BE2C (cell line): ENCODE measurements around the gene CTDP1.

Source experiments
- DNase-seq: peaks from one replicate; pipeline ENCODE4 v3.0.0-alpha.2; 2020
- H3K27me3 ChIP-seq: fragments of 250-450 bp; sonication (Bioruptor Pico); 2 replicates; pipeline ENCODE4 v1.5.1; 2020; ENCODE audit warnings: mild to moderate bottlenecking
- H3K36me3 ChIP-seq: fragments of 250-450 bp; sonication (Bioruptor Pico); 2 replicates; pipeline ENCODE4 v1.5.1; 2020; ENCODE audit warnings: mild to moderate bottlenecking
- H3K4me1 ChIP-seq: fragments of 250-450 bp; sonication (Bioruptor Pico); 2 replicates; pipeline ENCODE4 v1.5.1; 2020
- H3K4me3 ChIP-seq: 2 replicates; pipeline ENCODE4 v1.5.1; 2011; ENCODE audit warnings: low read depth, low read length
- H3K9me3 ChIP-seq: fragments of 250-450 bp; sonication (Bioruptor Pico); 2 replicates; pipeline ENCODE4 v1.5.1; 2020
- CTCF ChIP-seq: IDR thresholded peaks from 2 replicates; pipeline ENCODE4 v1.5.1; 2012; ENCODE audit warnings: mild to moderate bottlenecking, low read depth, low read length

CTDP1 gene

GRCh38 chr18:79699653-79700052, 20.1 kb downstream of the CTDP1 start:
- H3K27me3 ChIP-seq = no peaks in the 10 kb centered on the region
- no peaks in the 10 kb centered on the region for H3K36me3 ChIP-seq
- no peak for DNase-seq
- H3K4me1 ChIP-seq = no peaks in the 10 kb centered on the region
- no peak overlapping the region for H3K4me3 ChIP-seq
- no peaks in the 10 kb centered on the region for H3K9me3 ChIP-seq
- no peak for TF ChIP-seq CTCF

GRCh38 chr18:79702906-79703305, 23.3 kb downstream of the CTDP1 start:
- DNase-seq = no peak
- H3K36me3 ChIP-seq = no peaks in the 10 kb centered on the region

GRCh38 chr18:79704631-79705030, 25.0 kb downstream of the CTDP1 start:
- TF ChIP-seq CTCF = no peak

More at GRCh38 chr18:79702906-79703305, 23.3 kb downstream of the CTDP1 start:
- Histone ChIP-seq H3K4me1 (no peaks in the 10 kb centered on the region), H3K27me3 (no peaks in the 10 kb centered on the region), H3K4me3 (no peak overlapping the region), H3K9me3 (no peaks in the 10 kb centered on the region)
- no peak for TF ChIP-seq CTCF

GRCh38 chr18:79705272-79705671, 25.7 kb downstream of the CTDP1 start:
- H3K9me3 ChIP-seq = no peaks in the 10 kb centered on the region
- TF ChIP-seq CTCF = no peak
- H3K4me3 ChIP-seq = no peak overlapping the region
- no peak for DNase-seq
- no peaks in the 10 kb centered on the region for H3K36me3 ChIP-seq
- no peaks in the 10 kb centered on the region for H3K27me3 ChIP-seq
- H3K4me1 ChIP-seq = no peaks in the 10 kb centered on the region

More at GRCh38 chr18:79704631-79705030, 25.0 kb downstream of the CTDP1 start:
- H3K4me3 ChIP-seq = no peak overlapping the region
- no peaks in the 10 kb centered on the region for H3K4me1 ChIP-seq
- H3K27me3 ChIP-seq = no peaks in the 10 kb centered on the region
- H3K9me3 ChIP-seq = no peaks in the 10 kb centered on the region
- DNase-seq = no peak
- no peaks in the 10 kb centered on the region for H3K36me3 ChIP-seq

GRCh38 chr18:79706006-79706405, 26.4 kb downstream of the CTDP1 start:
- TF ChIP-seq CTCF = no peak
- no peaks in the 10 kb centered on the region for H3K4me1 ChIP-seq
- no peaks in the 10 kb centered on the region for H3K9me3 ChIP-seq
- H3K27me3 ChIP-seq = no peaks in the 10 kb centered on the region
- H3K36me3 ChIP-seq = no peaks in the 10 kb centered on the region
- no peak for DNase-seq
- H3K4me3 ChIP-seq = no peak overlapping the region

- TF ChIP-seq CTCF = no peak
- Histone ChIP-seq H3K4me3 (no peak overlapping the region), H3K27me3 (no peaks in the 10 kb centered on the region), H3K4me1 (no peaks in the 10 kb centered on the region), H3K9me3 (no peaks in the 10 kb centered on the region), H3K36me3 (no peaks in the 10 kb centered on the region)
- DNase-seq = no peak
These were observed 27.1 kb downstream of the CTDP1 start for GRCh38 chr18:79706658-79707057.
